RCC 7860 (cell line): ENCODE data around the gene TMA7.

ENCODE experiments used
- DNase-seq: peaks from one replicate; pipeline ENCODE4 v3.0.0-alpha.2; 2015; ENCODE audit warnings: low spot score
- FAIRE-seq: peaks from 2 replicates; lab custom pipeline; 2012; peaks lifted over from hg19 to GRCh38; lab: Jason Lieb, UNC

TMA7 gene

GRCh38 chr3:48486952-48487351 is 46.9 kb downstream of the TMA7 start:
- FAIRE-seq (no peak), DNase-seq (no peak)

- no peak for DNase-seq
- FAIRE-seq = no peak
Observed at GRCh38 chr3:48492461-48493202, 52.6 kb downstream of the TMA7 start.

- DNase-seq = no peak
- FAIRE-seq = no peak
Observed at GRCh38 chr3:48493203-48493501, 53.1 kb downstream of the TMA7 start.
